Fibroblast of lung (primary cell): ENCODE results near the gene CDH26.

Experiments used
- EZH2 ChIP-seq: IDR thresholded peaks from 2 replicates; pipeline ENCODE4 v1.5.1; 2012; ENCODE audit warnings: low read length, control low read depth, mild to moderate bottlenecking; ENCODE audit errors: missing control alignments
- TF ChIP-seq, protein P1 (sequence below), 2 donors: IDR thresholded peaks in 1 of 2; conservative IDR thresholded peaks in 1 of 2; 1 replicate in 1 of 2; 2 replicates in 1 of 2; pipeline ENCODE4 v1.5.1; 2011 to 2012; ENCODE audit warnings: low read length in 2 of 2, control low read depth in 1 of 2, inconsistent platforms in 1 of 2, low read depth in 1 of 2, mild to moderate bottlenecking in 1 of 2

DNA sequence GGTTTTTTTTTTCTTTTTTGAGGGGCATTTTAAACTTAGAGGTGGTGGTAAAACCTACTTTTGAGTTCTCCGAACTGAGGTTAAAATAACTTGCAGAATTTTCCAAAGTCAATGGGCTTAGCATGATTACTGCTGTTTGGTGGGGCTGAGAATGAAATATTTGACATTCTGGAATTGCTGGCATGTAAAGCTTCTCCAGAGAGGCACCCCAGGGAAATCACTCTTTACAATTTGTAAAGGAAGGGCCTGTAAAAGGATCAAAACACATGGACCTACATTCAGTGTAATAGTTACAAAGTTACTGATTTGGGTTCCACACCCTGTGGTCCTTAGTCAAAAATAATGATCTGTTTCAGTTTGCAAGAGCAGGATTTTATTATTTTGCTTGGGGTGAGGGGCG lies 12.5 kb upstream of the CDH26 start:
- TF ChIP-seq, protein P1, sequence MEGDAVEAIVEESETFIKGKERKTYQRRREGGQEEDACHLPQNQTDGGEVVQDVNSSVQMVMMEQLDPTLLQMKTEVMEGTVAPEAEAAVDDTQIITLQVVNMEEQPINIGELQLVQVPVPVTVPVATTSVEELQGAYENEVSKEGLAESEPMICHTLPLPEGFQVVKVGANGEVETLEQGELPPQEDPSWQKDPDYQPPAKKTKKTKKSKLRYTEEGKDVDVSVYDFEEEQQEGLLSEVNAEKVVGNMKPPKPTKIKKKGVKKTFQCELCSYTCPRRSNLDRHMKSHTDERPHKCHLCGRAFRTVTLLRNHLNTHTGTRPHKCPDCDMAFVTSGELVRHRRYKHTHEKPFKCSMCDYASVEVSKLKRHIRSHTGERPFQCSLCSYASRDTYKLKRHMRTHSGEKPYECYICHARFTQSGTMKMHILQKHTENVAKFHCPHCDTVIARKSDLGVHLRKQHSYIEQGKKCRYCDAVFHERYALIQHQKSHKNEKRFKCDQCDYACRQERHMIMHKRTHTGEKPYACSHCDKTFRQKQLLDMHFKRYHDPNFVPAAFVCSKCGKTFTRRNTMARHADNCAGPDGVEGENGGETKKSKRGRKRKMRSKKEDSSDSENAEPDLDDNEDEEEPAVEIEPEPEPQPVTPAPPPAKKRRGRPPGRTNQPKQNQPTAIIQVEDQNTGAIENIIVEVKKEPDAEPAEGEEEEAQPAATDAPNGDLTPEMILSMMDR (conservative IDR thresholded peaks at IDR 0.05 in 1 of 2, IDR thresholded peaks at IDR 0.05 in 1 of 2; ENCODE audit: low read depth in 1 of 2, low read length in 2 of 2), result no peak
- no peak for TF ChIP-seq EZH2
